Measurements from ENCODE around the gene ADTRP. TPM values are rescaled to one million over a fixed set of nuclear protein-coding genes. Genes with fewer than 3 reads are reported as not detected.

The ADTRP gene
- 1 to 10 TPM in 1 of 2 donors, under 1 TPM in 1; 0.74 to 1.0 TPM for total RNA-seq

- WGBS, result 82% methylated on average over 8 of the region's 8 CpGs
- H3K4me3 ChIP-seq, result no peak within 1 kb of the TSS
- no peaks in the 10 kb centered on the region for H3K36me3 ChIP-seq
- DNase-seq (ENCODE audit: low spot score), result no peak
- H3K27me3 ChIP-seq (replicated peaks; ENCODE audit: insufficient read depth), result no peaks in the 10 kb centered on the region
- no peaks in the 10 kb centered on the region for H3K4me1 ChIP-seq (replicated peaks)
- intact Hi-C loops (cut with DNase I), result no loop called here
- H3K9me3 ChIP-seq, result no peaks in the 10 kb centered on the region
- TF ChIP-seq POLR2AphosphoS5 (IDR thresholded peaks at IDR 0.05), result no peak
- TF ChIP-seq CTCF (IDR thresholded peaks at IDR 0.05), result no peak
- TF ChIP-seq POLR2A (IDR thresholded peaks at IDR 0.05), result no peak
- no peak within 1 kb of the TSS for H3K27ac ChIP-seq
Measured at GRCh38 chr6:11778648-11779328, at the start of gene ADTRP. Gene ADTRP, minus strand, starts transcription at chr6:11778803. Its CDS starts 44 bp downstream, at chr6:11778759.

- WGBS, result 93% methylated on average over 8 of the region's 8 CpGs
- no peak for DNase-seq (ENCODE audit: low spot score)
Measured at GRCh38 chr6:11826779-11827178, 48.2 kb upstream of the ADTRP start.

GRCh38 chr6:11824986-11825385 lies 46.4 kb upstream of the ADTRP start:
- intact Hi-C loops (cut with DNase I), result no loop called here
- Histone ChIP-seq H3K36me3 (no peaks in the 10 kb centered on the region), H3K9me3 (no peaks in the 10 kb centered on the region), H3K27ac (no peak overlapping the region), H3K27me3 (replicated peaks; ENCODE audit: insufficient read depth) (no peaks in the 10 kb centered on the region), H3K4me1 (replicated peaks) (no peaks in the 10 kb centered on the region), H3K4me3 (no peak overlapping the region)
- WGBS, result 65% methylated on average over 4 of the region's 4 CpGs
- no peak for DNase-seq (ENCODE audit: low spot score)
- TF ChIP-seq POLR2AphosphoS5 (IDR thresholded peaks at IDR 0.05), result no peak
- TF ChIP-seq CTCF (IDR thresholded peaks at IDR 0.05), result no peak

More at GRCh38 chr6:11826779-11827178, 48.2 kb upstream of the ADTRP start:
- H3K36me3 ChIP-seq, result no peaks in the 10 kb centered on the region
- no peak overlapping the region for H3K4me3 ChIP-seq
- no peaks in the 10 kb centered on the region for H3K4me1 ChIP-seq (replicated peaks)
- H3K27me3 ChIP-seq (replicated peaks; ENCODE audit: insufficient read depth), result no peaks in the 10 kb centered on the region
- intact Hi-C loops (cut with DNase I), result no loop called here
- H3K9me3 ChIP-seq, result no peaks in the 10 kb centered on the region
- TF ChIP-seq POLR2AphosphoS5 (IDR thresholded peaks at IDR 0.05) (no peak), POLR2A (IDR thresholded peaks at IDR 0.05) (no peak), CTCF (IDR thresholded peaks at IDR 0.05) (no peak)
- no peak overlapping the region for H3K27ac ChIP-seq

GRCh38 chr6:11822346-11822745 lies 43.7 kb upstream of the ADTRP start:
- Histone ChIP-seq H3K27ac (no peak overlapping the region), H3K36me3 (no peaks in the 10 kb centered on the region), H3K9me3 (no peaks in the 10 kb centered on the region), H3K27me3 (replicated peaks; ENCODE audit: insufficient read depth) (no peaks in the 10 kb centered on the region), H3K4me1 (replicated peaks) (no peaks in the 10 kb centered on the region), H3K4me3 (no peak overlapping the region)
- WGBS, result 42% methylated on average over 5 of the region's 5 CpGs
- DNase-seq (ENCODE audit: low spot score), result no peak
- TF ChIP-seq POLR2A (IDR thresholded peaks at IDR 0.05) (no peak), POLR2AphosphoS5 (IDR thresholded peaks at IDR 0.05) (no peak), CTCF (IDR thresholded peaks at IDR 0.05) (no peak)
- intact Hi-C loops (cut with DNase I), result no loop called here

GRCh38 chr6:11821781-11822180 lies 43.2 kb upstream of the ADTRP start:
- TF ChIP-seq POLR2A (IDR thresholded peaks at IDR 0.05) (no peak), POLR2AphosphoS5 (IDR thresholded peaks at IDR 0.05) (no peak), CTCF (IDR thresholded peaks at IDR 0.05) (no peak)
- no peak for DNase-seq (ENCODE audit: low spot score)
- WGBS, result 96% methylated on average over 3 of the region's 3 CpGs
- Histone ChIP-seq H3K9me3 (no peaks in the 10 kb centered on the region), H3K4me3 (no peak overlapping the region), H3K27ac (no peak overlapping the region), H3K36me3 (no peaks in the 10 kb centered on the region), H3K27me3 (replicated peaks; ENCODE audit: insufficient read depth) (no peaks in the 10 kb centered on the region), H3K4me1 (replicated peaks) (no peaks in the 10 kb centered on the region)
- intact Hi-C loops (cut with DNase I), result no loop called here
